HG03135 (cell line): Measurements from ENCODE around the gene CCDC33.

Source experiments
- ATAC-seq: cut with Tn5 transposase; IDR thresholded peaks from one replicate; pipeline ENCODE4 v1.9.1; 2021; ENCODE audit warnings: mild to moderate bottlenecking, moderate library complexity; ENCODE audit not compliant: unreplicated experiment

The CCDC33 gene

GRCh38 chr15:74257623-74258022 is 21.5 kb downstream of the CCDC33 start:
- no peak for ATAC-seq

DNA sequence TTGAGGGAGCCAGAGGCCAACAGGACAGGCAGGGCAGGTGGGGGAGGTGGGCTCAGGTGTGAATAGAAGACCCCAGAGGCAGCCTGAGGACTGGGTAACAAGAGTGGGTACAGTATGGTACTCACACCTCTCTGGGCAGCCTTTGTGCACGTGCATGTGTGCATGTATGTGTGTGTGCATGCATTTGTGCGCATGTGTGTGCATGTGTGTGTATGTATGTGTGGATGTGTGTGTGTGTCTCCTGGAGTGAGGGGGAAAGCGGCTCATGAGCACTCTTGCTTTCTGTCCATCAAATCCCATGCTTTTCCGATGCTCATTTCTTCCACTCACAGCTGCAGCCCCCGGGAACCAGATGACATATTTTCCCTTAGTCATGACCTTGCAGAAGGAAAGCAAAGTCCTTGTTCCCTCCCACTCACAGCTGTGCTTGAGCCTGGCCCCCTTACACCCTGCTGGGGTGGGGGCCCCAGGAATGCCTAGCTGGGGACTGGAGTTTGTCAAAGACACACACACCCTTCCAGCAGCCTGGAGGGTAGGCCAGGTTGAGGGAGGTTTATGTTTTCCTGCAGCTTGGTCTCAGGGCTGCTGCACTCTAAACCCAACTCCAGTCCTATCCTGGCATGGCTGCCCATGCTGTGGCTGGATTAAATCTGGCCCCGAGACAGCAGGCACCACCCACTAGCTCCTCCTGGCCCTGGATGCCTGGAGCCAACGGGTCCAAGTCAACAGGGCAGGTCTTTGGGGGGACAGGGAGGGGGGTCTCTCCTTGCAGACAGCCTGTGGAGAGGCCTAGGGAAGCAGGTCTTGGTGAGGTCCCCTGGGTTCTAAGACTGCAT is 22.5 kb downstream of the CCDC33 start:
- no peak for ATAC-seq

GRCh38 chr15:74259292-74259648 is 23.1 kb downstream of the CCDC33 start:
- ATAC-seq = no peak

- ATAC-seq = no peak
Measured at GRCh38 chr15:74259821-74260607, 23.9 kb downstream of the CCDC33 start.

GRCh38 chr15:74261041-74261440 is 24.9 kb downstream of the CCDC33 start:
- no peak for ATAC-seq

- no peak for ATAC-seq
Measured at GRCh38 chr15:74261685-74262084, 25.6 kb downstream of the CCDC33 start.

- ATAC-seq = no peak
Measured at GRCh38 chr15:74262151-74262550, 26.0 kb downstream of the CCDC33 start.

GRCh38 chr15:74262625-74263024 is 26.5 kb downstream of the CCDC33 start:
- ATAC-seq = no peak

DNA sequence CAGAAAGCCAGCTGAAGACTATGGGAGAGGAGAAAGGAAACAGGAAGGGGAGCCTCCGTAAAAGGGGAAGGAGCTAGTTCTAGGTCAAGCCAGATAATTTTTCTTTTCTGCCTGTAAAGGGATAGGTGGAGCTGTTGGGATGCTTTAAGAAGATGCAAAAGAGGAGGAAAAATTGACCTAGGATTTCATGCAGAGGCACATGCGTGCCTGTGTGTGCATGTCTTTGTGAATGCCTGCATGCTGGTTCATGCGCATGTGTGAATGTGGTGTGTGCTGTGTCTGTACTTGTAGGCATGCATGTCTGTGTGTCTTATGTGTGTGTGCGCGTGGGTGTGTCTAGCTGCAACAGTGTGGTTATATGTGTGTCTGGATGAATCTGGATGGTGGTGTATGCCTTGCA is 27.3 kb downstream of the CCDC33 start:
- ATAC-seq = no peak

DNA sequence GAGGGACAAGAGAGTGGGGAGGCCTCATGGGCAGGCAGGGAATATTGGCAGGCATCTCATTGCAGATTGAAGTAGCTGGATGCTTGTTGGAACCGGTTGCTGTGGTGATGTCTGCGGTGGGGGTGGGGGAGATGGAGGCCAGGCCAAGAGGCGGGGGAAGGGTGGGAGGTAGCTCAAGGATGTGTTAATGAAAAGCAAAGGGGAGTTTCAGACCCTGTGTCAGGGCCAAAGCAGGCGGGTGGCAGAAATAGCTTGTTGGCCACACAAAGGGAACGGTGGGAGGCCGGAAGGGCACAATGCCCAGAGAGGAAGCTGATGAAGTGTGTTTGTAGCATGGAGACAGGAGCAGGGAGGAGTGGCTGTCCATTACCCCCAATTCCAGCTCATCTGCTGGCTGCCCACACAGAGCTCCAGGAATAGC is 28.0 kb downstream of the CCDC33 start:
- no peak for ATAC-seq

DNA sequence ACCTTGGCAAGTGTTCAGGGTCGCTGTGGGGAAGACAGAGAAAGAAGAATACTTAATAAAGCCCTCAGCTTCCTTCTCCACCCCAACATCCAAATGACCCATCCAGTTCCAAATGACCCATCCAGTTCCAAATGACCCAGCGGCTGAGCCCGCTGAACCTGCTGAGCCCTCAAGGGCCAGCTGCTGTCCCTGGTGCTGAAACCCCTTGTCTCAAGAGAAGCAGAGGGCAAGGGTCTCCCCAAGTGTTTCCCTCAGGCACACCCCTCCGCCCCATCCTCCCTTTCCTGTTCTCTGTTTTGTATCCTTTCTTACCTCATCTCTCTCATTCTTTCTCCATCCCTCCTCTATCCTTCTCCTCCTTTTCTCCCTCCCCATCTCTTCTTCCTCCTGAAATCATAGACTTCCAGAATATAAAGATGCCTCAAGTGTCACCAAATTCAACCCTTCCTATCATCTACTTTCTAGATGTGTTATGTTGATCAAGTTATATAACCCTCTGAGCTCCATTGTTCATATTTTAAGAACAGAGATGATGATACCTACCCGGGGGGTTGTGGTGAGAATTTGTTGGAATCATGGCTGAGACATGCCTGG is 29.0 kb downstream of the CCDC33 start:
- no peak for ATAC-seq

GRCh38 chr15:74268020-74268419 is 31.9 kb downstream of the CCDC33 start:
- no peak for ATAC-seq

DNA sequence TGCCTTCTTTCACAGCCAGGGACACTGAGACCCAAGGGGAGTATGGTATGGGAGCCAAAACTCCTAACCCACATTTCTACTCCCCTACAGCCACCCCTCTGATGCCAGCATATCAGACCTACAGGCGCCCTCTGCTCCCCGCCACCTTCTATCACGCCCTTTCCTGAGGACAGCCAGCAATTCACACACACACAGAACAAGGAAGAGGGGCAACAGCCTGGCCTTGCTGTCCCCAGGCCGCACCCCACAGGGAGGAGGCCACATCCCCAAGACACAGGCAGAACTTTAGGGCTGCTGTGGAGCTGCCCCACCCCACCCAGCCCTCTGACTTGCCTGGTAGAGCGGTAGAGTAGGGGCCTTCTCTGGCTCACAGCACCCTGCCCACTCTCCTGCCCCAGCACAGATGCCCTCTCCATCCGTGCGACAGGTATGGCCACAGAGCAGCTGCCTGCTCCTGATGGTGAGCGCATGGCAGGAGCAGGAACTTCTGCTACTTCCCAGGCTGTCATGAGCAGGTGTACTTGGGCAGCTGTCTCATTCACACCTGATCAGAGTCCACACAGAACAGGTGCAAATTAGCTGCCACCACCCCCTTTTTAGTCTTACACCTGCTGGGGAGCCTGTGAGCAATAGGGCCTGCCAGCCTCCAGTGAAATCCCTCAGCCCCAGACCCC is 33.4 kb downstream of the CCDC33 start:
- no peak for ATAC-seq

DNA sequence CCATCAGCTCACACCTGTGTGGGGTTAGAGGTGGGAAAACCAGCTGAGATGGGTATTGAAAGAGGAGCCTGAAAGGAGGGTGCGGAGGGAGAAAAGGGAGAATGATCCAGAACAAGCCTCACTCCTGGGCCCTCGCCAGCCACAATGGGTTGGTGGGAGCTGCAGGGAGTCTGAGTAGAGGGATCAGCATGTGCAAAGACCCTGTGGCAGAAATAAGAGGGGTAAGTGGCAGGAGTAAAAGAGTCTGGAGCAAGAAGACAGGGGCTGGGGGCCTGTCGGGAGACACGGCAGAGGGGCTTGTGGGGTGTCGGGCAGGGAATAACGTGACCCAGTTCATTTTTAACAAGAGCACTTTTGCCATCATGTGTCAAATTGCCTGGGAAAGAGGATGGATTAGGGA is 34.0 kb downstream of the CCDC33 start:
- ATAC-seq = no peak

DNA sequence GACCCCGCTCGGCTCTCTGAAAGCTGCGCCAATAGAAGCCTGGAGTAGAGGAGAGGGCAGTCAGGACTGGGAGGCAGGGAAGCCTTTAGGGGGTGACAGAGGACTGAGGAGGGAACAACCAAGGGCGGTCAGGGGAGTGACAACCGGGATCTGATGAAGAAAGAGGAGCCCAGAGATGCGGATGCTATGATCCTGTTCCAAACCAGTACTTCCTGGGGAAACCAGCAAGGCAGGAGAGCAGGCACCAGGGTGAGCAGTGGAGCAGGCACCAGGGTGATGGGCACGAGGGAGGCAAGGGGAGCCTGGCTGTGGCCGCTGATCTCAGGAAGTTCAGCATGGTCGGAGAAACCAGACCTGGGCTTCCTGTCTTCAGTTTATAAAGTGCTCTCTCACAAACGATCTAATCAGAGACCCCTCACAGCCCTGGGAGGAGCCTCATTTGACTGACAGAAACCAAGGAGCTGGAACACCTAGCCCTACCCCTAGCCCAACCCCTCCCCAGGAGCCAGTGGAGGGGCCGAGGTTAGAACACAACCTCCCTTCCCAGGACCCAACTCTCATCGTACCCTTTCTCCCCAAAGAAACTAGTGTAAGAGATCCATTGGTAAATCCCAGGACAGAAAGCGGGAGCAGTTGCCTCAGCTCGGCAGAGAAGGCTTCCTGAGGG is 34.9 kb downstream of the CCDC33 start:
- no peak for ATAC-seq

- ATAC-seq = no peak
Measured at GRCh38 chr15:74272812-74273211, 36.7 kb downstream of the CCDC33 start.

- no peak for ATAC-seq
Measured at GRCh38 chr15:74274470-74275038, 38.4 kb downstream of the CCDC33 start.

DNA sequence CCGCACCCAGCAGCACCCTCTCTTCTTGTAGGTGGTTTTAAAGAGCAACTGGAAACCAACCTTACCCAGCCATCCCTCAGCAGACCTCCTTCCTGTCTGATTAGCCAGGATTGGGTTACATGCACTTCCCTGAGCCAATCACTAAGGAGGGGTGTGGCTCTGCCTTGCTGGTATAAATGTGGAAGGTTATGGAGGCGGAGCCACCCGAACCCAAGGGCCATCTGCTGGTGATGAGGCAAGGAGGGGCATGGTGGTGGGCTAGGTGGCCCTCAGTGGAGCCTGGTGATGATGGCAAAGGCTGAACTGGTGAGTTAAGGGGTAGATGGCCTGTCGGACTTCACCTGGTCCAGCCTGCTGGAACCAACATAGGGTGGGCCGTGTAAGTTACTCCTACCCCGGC is 39.8 kb downstream of the CCDC33 start:
- ATAC-seq = no peak

DNA sequence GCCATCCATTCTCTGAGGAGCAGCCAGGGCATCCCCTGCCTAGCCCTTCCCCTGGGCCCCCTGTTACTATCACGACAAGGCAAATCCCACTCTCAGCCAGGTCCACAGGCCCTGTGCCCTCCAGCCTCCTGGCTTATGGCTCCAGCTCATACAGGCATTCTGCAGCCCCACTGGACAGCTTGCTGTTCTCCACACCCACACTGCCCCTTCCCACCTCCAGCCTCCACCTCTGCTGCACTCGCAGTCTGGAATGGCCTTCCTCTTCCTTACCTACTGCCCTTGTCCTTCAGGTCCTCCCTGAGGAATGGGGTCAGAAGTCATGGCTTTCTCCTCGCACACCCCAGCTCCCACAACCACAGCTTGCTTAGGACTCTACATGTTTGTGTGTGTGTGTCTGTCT is 40.4 kb downstream of the CCDC33 start:
- no peak for ATAC-seq

- no peak for ATAC-seq
Measured at GRCh38 chr15:74277242-74277810, 41.2 kb downstream of the CCDC33 start.
